Esophagus (tissue), 2 donors: ENCODE results near the gene PDF. TPM values are rescaled to one million over a fixed set of nuclear protein-coding genes. Genes with fewer than 3 reads are reported as not detected.
"Not testable (repeated sequence)": the region's sequence is repeated elsewhere in the genome, so short reads cannot be mapped to it uniquely, and the experiment has no call there.

Experiments used
- H3K27ac ChIP-seq, 2 donors: one replicate each; pipeline ENCODE4 v1.5.1; 2013; ENCODE audit warnings: low read depth in 2 of 2, mild to moderate bottlenecking in 2 of 2, inconsistent platforms in 1 of 2, low read length in 1 of 2, moderate library complexity in 1 of 2
- H3K27me3 ChIP-seq, 2 donors: one replicate each; pipeline ENCODE4 v1.6.1; 2013; ENCODE audit warnings: low read length in 2 of 2, control low read depth in 1 of 2, mild to moderate bottlenecking in 1 of 2; ENCODE audit not compliant: insufficient read depth in 2 of 2, control insufficient read depth in 1 of 2
- H3K36me3 ChIP-seq, 2 donors: one replicate each; pipeline ENCODE4 v1.6.1; 2013; ENCODE audit warnings: low read length in 1 of 2; ENCODE audit not compliant: control insufficient read depth in 2 of 2, insufficient read depth in 2 of 2
- H3K4me1 ChIP-seq, 2 donors: one replicate each; pipeline ENCODE4 v1.6.1; 2013; ENCODE audit warnings: low read length in 1 of 2; ENCODE audit not compliant: control insufficient read depth in 2 of 2, insufficient read depth in 2 of 2
- H3K4me3 ChIP-seq, 2 donors: one replicate each; pipeline ENCODE4 v1.5.1; 2013; ENCODE audit warnings: low read length in 2 of 2, mild to moderate bottlenecking in 2 of 2, low read depth in 1 of 2, moderate library complexity in 1 of 2
- H3K9me3 ChIP-seq, 2 donors: one replicate each; pipeline ENCODE4 v1.6.1; 2013; ENCODE audit warnings: mild to moderate bottlenecking in 2 of 2, low read depth in 1 of 2, low read length in 1 of 2, moderate library complexity in 1 of 2; ENCODE audit not compliant: control insufficient read depth in 2 of 2, insufficient read depth in 1 of 2
- WGBS, 2 donors: extraction: QIAGEN DNeasy Blood & Tissue Kit; methylation state at CpG; one replicate each; pipeline ENCODE4 v1.1.7; 2013; 5-methylcytosine and 5-hydroxymethylcytosine counted together
- polyA plus RNA-seq, 2 donors: library from polyadenylated mRNA; stranded (reverse); fragments of 200-250 nt; gene quantifications; one replicate each; pipeline ENCODE4 v1.2.3, GENCODE V29; 2013
- donor health status: healthy with polysubstance abuse.
- donor health status: Bipolar disorder and iron deficiency.

The PDF gene
- polyA plus RNA-seq, 2 donors: 3.9 to 16.9 TPM

DNA sequence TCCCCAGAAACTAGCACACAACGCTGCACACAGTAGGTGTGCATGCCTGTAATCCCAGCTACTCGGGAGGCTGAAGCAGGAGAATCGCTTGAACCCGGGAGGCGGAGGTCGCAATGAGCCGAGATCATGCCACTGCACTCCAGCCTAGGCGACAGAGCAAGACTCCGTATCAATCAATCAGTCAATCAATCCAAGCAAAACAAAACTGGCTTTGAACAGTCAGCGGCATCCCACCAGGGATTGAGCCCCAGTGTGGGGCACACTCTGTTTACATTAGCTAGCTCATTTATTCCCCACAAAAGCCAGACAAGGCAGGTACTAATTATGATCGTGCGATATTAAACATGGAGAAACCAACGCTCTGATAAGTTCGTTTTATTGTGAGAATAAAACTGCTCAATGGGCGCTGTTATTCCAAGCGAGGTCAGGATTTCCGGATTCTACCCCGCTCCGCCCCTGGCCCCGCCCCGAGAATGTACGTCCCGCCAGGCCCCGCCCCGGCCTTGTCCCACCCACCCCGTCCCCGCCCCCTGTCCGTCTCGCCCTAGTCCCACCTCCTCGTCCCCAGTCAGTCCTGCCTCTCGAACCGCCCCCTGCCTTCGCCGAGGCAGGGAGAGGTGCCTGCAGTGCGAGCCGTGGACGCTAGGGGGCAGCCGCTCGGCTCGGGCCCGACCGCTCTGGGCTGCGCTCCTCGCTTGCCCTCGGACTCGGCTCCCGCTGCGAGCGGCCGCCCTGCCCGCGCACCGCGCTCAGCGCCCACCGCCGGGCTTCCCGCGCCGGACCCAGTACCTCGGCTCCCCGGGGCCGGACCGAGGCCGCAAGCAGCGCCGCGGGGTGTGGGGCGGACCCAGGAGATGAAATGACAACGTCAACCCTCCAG, 19.5 kb downstream of the PDF start, which contains the start of gene VPS4A:
Gene VPS4A, plus strand, starts transcription at position 698 of the 880 bp plus-strand sequence. Its CDS starts 162 bp downstream, at position 860.
- 8 to 9% methylated on average over 70 of the region's 70 CpGs for WGBS, 2 donors
- Histone ChIP-seq H3K4me1 (peaks cover 0 to 3% of the 10 kb centered on the region in 2 donors), H3K27ac (peak within 1 kb of the TSS; percentile 87 to 95), H3K27me3 (no peaks in the 10 kb centered on the region), H3K36me3 (peaks cover 2 to 10% of the 10 kb centered on the region in 2 donors), H3K9me3 (no peaks in the 10 kb centered on the region), H3K4me3 (peak within 1 kb of the TSS; percentile 70 to 89)

DNA sequence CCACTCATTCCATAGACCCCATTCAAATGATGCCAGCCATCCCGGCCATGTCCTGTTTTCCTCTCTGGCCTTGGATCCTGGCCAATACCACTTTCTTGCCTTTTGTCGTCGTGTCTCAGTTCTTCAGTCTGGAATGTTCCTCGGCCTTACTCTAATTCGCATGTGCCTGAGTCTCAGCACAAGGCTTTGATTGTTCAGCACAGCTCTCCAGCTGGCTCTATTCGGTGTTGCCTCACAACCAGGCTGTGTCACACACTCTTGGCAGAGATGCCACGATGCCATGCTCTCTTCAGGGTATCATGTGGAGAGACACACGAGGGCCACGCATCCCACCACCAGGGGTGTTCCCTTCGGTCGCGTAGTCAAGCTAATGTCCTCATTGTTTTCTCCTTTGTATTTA, 21.1 kb downstream of the PDF start:
- H3K27ac ChIP-seq: no peak overlapping the region
- peaks cover 0 to 4% of the 10 kb centered on the region in 2 donors for H3K36me3 ChIP-seq
- no peaks in the 10 kb centered on the region for H3K9me3 ChIP-seq
- peaks cover 0 to 3% of the 10 kb centered on the region in 2 donors for H3K4me1 ChIP-seq
- H3K4me3 ChIP-seq: no peak overlapping the region
- WGBS, 2 donors: 87 to 88% methylated on average over 12 of the region's 12 CpGs
- H3K27me3 ChIP-seq: no peaks in the 10 kb centered on the region

DNA sequence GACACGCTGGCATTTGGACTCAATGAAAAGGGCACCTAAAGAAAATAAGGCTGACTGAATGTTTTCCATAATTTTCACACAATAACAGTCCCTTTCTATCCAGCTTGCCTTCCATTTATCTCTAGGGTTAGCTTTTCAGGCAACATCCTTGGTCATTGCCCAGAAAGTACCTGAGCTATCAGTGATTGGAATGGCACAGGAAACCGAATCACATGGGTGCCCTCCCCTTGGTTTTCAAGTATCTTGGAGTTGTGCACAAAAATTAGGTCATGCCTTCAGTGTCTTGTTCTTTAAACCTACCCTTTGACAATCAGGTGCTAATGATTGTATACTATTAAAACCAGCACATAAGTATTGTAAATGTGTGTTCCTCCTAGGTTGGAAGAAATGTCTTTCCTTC, 22.5 kb downstream of the PDF start:
- Histone ChIP-seq H3K27ac (no peak overlapping the region), H3K4me1 (peaks cover 0 to 3% of the 10 kb centered on the region in 2 donors), H3K4me3 (no peak overlapping the region), H3K36me3 (no peaks in the 10 kb centered on the region), H3K9me3 (no peaks in the 10 kb centered on the region), H3K27me3 (no peaks in the 10 kb centered on the region)
- 92% methylated on average over 2 of the region's 2 CpGs for WGBS, 2 donors

DNA sequence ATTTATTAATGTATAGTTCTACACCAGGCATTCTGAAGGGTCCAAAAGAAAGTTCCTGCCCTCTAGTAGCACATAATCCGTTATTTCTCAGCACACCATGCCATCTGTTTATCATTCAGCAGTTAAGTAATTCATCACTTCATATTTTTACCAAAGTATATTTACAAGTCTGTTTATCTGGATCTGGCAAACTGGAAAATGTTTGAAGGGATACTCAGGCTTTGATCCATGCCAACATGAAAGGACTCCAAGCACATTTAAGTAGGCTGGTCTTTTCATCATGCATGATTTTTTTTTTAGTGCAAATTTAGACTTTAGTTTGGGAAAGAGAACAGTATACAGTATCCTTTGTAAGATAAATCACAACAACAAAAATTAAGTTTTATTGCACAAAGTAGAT, 23.3 kb downstream of the PDF start:
- no peaks in the 10 kb centered on the region for H3K9me3 ChIP-seq
- no peak overlapping the region for H3K27ac ChIP-seq
- H3K27me3 ChIP-seq: no peaks in the 10 kb centered on the region
- H3K36me3 ChIP-seq: peaks cover 0 to 2% of the 10 kb centered on the region in 2 donors
- WGBS, 2 donors: 59 to 69% methylated on average over 1 of the region's 1 CpG
- peaks cover 0 to 3% of the 10 kb centered on the region in 2 donors for H3K4me1 ChIP-seq
- H3K4me3 ChIP-seq: no peak overlapping the region

DNA sequence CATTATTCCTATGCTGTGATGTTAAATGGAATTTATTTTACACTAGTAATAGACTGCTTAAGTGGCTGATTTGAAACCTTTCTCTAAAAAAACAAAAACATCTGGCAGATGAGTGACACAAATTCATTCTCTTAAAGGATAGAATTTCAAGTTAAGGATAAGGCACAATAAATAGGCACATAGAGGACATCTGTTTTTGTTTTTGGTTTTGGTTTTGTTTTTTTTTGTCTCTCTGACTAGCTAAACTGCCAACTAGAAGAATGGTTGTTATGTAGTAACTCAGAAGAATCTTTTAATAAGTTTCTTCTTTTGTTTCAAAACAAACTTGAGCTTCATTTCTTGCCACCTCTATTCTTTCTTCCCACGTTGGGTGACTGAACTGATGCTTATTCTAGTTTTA, 24.4 kb downstream of the PDF start:
- H3K36me3 ChIP-seq: peaks cover 2 to 3% of the 10 kb centered on the region in 2 donors
- no peak overlapping the region for H3K27ac ChIP-seq
- H3K27me3 ChIP-seq: no peaks in the 10 kb centered on the region
- peaks cover 0 to 3% of the 10 kb centered on the region in 2 donors for H3K4me1 ChIP-seq
- no peak overlapping the region for H3K4me3 ChIP-seq
- no peaks in the 10 kb centered on the region for H3K9me3 ChIP-seq
- 81% methylated on average over 1 of the region's 1 CpG for WGBS, 2 donors

DNA sequence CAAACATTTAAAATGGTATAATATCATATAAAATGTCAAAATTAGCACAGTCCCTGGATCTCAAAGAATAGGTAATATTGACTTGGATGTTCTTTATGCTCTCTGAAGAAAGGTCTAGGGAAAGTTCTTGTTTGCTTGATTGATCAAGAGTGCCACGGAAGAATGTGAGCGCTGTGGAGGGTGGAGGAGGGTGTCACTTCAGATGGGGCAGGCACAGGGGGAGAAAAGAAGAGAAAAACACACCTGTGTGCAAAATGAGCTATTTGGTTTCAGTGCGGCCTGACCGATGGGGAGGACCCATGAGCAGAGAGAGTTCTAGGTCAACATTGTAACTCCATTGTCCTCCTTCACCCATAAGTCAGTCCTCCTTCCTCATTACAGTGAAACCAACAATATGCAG, 28.1 kb downstream of the PDF start:
- Histone ChIP-seq H3K27me3 (no peaks in the 10 kb centered on the region), H3K4me3 (no peak overlapping the region), H3K9me3 (no peaks in the 10 kb centered on the region), H3K4me1 (no peaks in the 10 kb centered on the region), H3K27ac (no peak overlapping the region), H3K36me3 (peaks cover 2 to 3% of the 10 kb centered on the region in 2 donors)
- 91 to 92% methylated on average over 4 of the region's 4 CpGs for WGBS, 2 donors

DNA sequence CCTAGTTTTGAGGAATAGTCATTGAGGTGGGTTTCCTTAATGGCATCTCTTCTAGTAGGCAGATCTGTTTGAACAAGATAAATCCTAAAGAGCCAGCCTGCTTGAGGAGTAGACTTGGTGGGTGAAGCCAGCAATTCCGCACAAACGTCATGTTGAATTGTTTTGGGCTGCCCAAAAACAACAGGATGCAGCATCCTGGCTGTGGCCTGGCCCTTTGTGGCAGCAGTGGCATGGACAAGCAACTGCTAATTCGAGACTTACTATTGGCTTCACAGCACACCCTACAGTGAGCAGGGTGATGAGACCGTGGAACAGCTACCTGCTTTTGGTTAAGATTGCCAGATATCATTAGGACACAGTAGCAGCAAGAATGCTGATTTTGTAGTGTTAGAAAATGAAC, 28.5 kb downstream of the PDF start:
- WGBS, 2 donors: 88 to 89% methylated on average over 4 of the region's 4 CpGs
- Histone ChIP-seq H3K27me3 (no peaks in the 10 kb centered on the region), H3K9me3 (no peaks in the 10 kb centered on the region), H3K4me3 (no peak overlapping the region), H3K36me3 (peaks cover 2 to 3% of the 10 kb centered on the region in 2 donors), H3K4me1 (no peaks in the 10 kb centered on the region), H3K27ac (no peak overlapping the region)

DNA sequence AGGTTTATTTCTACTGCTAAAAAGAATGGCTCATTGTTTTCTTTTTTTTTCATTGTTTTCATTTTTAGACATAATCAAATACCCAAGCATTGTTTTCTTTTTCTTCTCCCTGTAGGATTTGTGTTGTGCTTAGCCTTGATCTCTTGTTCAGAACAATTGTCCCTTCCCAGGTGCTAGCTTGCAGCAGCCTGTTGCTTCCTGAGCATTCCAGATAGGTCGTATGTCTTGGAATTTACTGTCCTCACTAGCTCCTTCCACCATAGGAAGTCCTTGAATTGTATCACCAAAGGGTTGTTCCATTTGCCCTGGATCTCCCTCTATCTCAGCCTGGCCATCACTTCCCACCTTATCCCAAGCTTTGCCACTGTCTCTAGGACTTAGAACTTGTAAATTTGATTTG, 29.2 kb downstream of the PDF start:
- H3K4me3 ChIP-seq: no peak overlapping the region
- no peak overlapping the region for H3K27ac ChIP-seq
- peaks cover 2 to 3% of the 10 kb centered on the region in 2 donors for H3K36me3 ChIP-seq
- H3K27me3 ChIP-seq: no peaks in the 10 kb centered on the region
- WGBS, 2 donors: 57 to 76% methylated on average over 1 of the region's 1 CpG
- no peaks in the 10 kb centered on the region for H3K4me1 ChIP-seq
- H3K9me3 ChIP-seq: no peaks in the 10 kb centered on the region

DNA sequence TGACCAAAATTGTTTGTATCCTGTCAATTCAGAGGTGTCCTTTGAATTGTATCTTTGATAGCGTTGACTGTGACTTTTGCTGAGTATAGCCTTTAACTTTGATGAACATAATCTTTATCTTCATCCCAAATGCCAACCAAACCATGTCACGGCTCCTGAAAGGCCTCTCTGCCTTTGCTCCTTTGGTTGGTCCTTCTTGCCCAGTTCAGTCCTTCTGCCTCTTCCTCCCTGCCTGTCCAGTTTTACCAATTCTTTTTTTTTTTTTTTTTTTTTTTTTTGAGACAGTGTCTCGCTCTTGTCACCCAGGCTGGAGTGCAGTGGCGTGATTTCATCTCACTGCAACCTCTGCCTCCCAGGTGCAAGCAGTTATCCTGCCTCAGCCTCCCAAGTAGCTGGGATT, 32.1 kb downstream of the PDF start:
- Histone ChIP-seq H3K36me3 (peaks cover 2 to 3% of the 10 kb centered on the region in 2 donors), H3K4me3 (no peak overlapping the region), H3K4me1 (no peaks in the 10 kb centered on the region), H3K27ac (no peak overlapping the region), H3K9me3 (no peaks in the 10 kb centered on the region), H3K27me3 (no peaks in the 10 kb centered on the region)
- 94 to 97% methylated on average over 4 of the region's 4 CpGs for WGBS, 2 donors

DNA sequence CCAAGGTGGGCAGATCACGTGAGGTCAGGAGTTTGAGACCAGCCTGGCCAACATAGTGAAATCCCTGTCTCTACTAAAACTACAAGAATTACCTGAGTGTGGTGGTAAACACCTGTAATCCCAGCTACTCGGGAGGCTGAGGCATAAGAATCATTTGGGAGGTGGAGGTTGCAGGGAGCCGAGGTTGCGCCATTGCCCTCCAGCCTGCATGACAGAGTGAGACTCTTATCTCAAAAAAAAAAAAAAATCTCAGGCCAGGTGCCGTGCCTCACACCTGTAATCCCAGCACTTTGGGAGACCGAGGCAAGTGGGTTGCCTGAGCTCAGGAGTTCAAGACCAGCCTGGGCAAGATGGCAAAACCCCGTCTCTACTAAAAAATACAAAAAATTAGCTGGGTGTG, 33.6 kb downstream of the PDF start:
- WGBS, 2 donors: 96 to 97% methylated on average over 7 of the region's 7 CpGs
- H3K4me1 ChIP-seq: not testable (repeated sequence)

More for the DNA sequence above, 33.6 kb downstream of the PDF start:
- H3K36me3 ChIP-seq, H3K27me3 ChIP-seq, H3K27ac ChIP-seq, H3K4me3 ChIP-seq, H3K9me3 ChIP-seq: not testable (repeated sequence)
